PC-3 (cell line): Measurements from ENCODE around the gene NACAD. TPM values are rescaled to one million over a fixed set of nuclear protein-coding genes. Genes with fewer than 3 reads are reported as not detected.

Experiments used
- ATAC-seq: fragments of 200-7000 bp; cut with Tn5 transposase; 2 replicates; pipeline ENCODE4 v1.9.1; 2020; ENCODE audit warnings: mild to moderate bottlenecking, moderate library complexity
- BruUV-seq: library from RNA; stranded (reverse); fragments of 400-500 nt; replicated peaks from 2 replicates; lab custom pipeline; 2021; lab: Mats Ljungman, UMichigan
- CTCF ChIA-PET: fragments of 300-600 bp; sonication (Branson Sonifier 250); formaldehyde crosslinking; loops from one replicate; lab custom pipeline; 2022; ENCODE audit warnings: antibody characterized with exemption; lab: Charles Lee
- POLR2A ChIA-PET: fragments of 300-600 bp; sonication (Branson Sonifier 250); formaldehyde crosslinking; loops from one replicate; lab custom pipeline; 2022; ENCODE audit warnings: antibody characterized with exemption; ENCODE audit not compliant: unreplicated experiment; lab: Charles Lee
- DNase-seq: peaks from one replicate; pipeline ENCODE4 v3.0.0-alpha.2; 2015
- H2AFZ ChIP-seq: fragments of 300-600 bp; sonication (generic); 2 replicates; pipeline ENCODE4 v1.6.0; 2016; ENCODE audit warnings: antibody characterized with exemption, low read length
- H3F3A ChIP-seq: fragments of 300-600 bp; sonication (generic); one replicate; pipeline ENCODE4 v1.6.0; 2017; ENCODE audit warnings: antibody characterized with exemption, low read length, control low read depth, mild to moderate bottlenecking; ENCODE audit not compliant: unreplicated experiment
- H3K27ac ChIP-seq: fragments of 300-600 bp; sonication (generic); 2 replicates; pipeline ENCODE4 v1.5.1; 2016; ENCODE audit warnings: mild to moderate bottlenecking, low read length
- H3K27me3 ChIP-seq: fragments of 300-600 bp; sonication (generic); 2 replicates; pipeline ENCODE4 v1.6.1; 2016; ENCODE audit warnings: low read length, mixed read lengths
- H3K36me3 ChIP-seq: fragments of 300-600 bp; sonication (generic); 2 replicates; pipeline ENCODE4 v1.6.1; 2016; ENCODE audit warnings: low read depth, mixed run types, low read length, mixed read lengths
- H3K4me1 ChIP-seq: fragments of 300-600 bp; sonication (generic); 2 replicates; pipeline ENCODE4 v1.5.1; 2016; ENCODE audit warnings: low read length; ENCODE audit not compliant: insufficient read depth
- H3K4me2 ChIP-seq: fragments of 300-600 bp; sonication (generic); 2 replicates; pipeline ENCODE4 v1.6.0; 2016; ENCODE audit warnings: low read length
- H3K4me3 ChIP-seq: fragments of 300-600 bp; sonication (generic); 2 replicates; pipeline ENCODE4 v1.5.1; 2016; ENCODE audit warnings: mild to moderate bottlenecking, low read length, mixed read lengths
- H3K79me2 ChIP-seq: fragments of 300-600 bp; sonication (generic); 2 replicates; pipeline ENCODE4 v1.6.1; 2017; ENCODE audit warnings: low read length, mixed read lengths
- H3K9ac ChIP-seq: fragments of 300-600 bp; sonication (generic); 2 replicates; pipeline ENCODE4 v1.6.0; 2016; ENCODE audit warnings: mild to moderate bottlenecking, low read length
- H3K9me2 ChIP-seq: fragments of 300-600 bp; sonication (generic); replicated peaks from 2 replicates; pipeline ENCODE4 v1.6.1; 2016; ENCODE audit warnings: mixed run types, low read length, mixed read lengths
- H3K9me3 ChIP-seq: fragments of 300-600 bp; sonication (generic); 2 replicates; pipeline ENCODE4 v1.6.1; 2016; ENCODE audit warnings: low read length, mixed read lengths
- H4K20me1 ChIP-seq: fragments of 300-600 bp; sonication (generic); 2 replicates; pipeline ENCODE4 v1.6.1; 2016; ENCODE audit warnings: low read length, mixed read lengths
- EZH2 ChIP-seq: fragments of 300-600 bp; sonication (generic); IDR thresholded peaks from one replicate; pipeline ENCODE4 v1.6.1; 2017; ENCODE audit warnings: antibody characterized with exemption, mild to moderate bottlenecking, low read length; ENCODE audit not compliant: unreplicated experiment
- EZH2phosphoT487 ChIP-seq: fragments of 300-600 bp; sonication (generic); IDR thresholded peaks from 2 replicates; pipeline ENCODE4 v1.6.1; 2018; ENCODE audit warnings: mild to moderate bottlenecking, antibody characterized with exemption, low read length, borderline replicate concordance
- intact Hi-C: fragments of 100-400 bp; cut with micrococcal nuclease; formaldehyde crosslinking; loops from 2 replicates; pipeline ENCODE4 v1.9.0; 2023
- total RNA-seq: library from RNA; depleted of rRNA; stranded (reverse); fragments of >200 nt; gene quantifications from 2 replicates; pipeline ENCODE4 v1.2.3, GENCODE V29; 2014
- TF ChIP-seq, protein P1 (sequence below): fragments of 300-600 bp; sonication (generic); conservative IDR thresholded peaks from 2 replicates; pipeline ENCODE4 v1.5.1; 2017; ENCODE audit warnings: antibody characterized with exemption, low read depth, mild to moderate bottlenecking, low read length

The NACAD gene
- total RNA-seq, 1 experiment from 2014 or later: 0.26 TPM

DNA sequence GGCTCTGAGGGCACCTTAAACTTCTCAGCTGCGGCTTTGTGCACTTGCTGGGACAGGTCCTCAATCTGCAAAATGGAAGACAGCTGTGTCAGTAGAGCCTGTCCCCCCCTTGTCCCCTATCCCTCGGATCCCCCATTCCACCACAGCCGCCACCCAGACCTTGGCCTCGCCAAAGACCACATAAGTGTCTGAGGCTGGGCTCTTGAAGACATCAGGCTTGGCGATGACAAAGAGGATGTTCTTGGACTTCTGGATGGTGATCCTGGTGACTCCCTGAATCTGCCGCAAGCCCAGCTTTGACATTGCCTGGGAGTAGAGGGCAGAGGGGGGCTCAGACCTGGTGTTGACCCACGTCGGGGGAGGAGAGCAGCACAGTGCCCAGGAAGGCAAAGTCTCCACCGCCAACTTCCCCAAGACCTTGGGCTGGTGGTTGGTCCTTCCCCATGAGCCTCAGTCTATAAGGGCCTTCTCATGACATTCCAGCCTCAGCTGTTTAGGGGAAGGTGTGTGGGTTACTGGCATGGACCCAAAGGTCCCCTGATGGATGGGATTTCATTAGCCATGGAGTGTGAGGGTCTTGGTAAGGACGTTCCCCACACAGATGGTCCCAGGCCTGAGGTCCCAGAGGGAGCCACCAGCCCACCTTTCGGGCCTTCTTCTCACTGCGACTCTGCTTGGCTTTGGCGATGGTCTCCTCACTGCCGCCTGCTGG is 7.7 kb downstream of the NACAD start:
- DNase-seq: no peak
- no peaks in the 10 kb centered on the region for H3K79me2 ChIP-seq
- intact Hi-C loops: no loop called here
- ChIA-PET POLR2A (interaction anchor here (0.5 kb wide), 1 partner anchor 81 kb away, joined by 4 read pairs; no protein-coding TSS in a partner anchor), CTCF (no interaction called here)
- no peak for ATAC-seq
- no peak overlapping the region for H3K9ac ChIP-seq
- no peak overlapping the region for H3K4me3 ChIP-seq
- H3K4me2 ChIP-seq: no peak overlapping the region
- no peak for TF ChIP-seq EZH2phosphoT487
- TF ChIP-seq, protein P1, sequence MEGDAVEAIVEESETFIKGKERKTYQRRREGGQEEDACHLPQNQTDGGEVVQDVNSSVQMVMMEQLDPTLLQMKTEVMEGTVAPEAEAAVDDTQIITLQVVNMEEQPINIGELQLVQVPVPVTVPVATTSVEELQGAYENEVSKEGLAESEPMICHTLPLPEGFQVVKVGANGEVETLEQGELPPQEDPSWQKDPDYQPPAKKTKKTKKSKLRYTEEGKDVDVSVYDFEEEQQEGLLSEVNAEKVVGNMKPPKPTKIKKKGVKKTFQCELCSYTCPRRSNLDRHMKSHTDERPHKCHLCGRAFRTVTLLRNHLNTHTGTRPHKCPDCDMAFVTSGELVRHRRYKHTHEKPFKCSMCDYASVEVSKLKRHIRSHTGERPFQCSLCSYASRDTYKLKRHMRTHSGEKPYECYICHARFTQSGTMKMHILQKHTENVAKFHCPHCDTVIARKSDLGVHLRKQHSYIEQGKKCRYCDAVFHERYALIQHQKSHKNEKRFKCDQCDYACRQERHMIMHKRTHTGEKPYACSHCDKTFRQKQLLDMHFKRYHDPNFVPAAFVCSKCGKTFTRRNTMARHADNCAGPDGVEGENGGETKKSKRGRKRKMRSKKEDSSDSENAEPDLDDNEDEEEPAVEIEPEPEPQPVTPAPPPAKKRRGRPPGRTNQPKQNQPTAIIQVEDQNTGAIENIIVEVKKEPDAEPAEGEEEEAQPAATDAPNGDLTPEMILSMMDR: no peak
- TF ChIP-seq EZH2: no peak
- peaks cover 5% of the 10 kb centered on the region for H3K4me1 ChIP-seq
- no peak overlapping the region for H2AFZ ChIP-seq
- no peaks in the 10 kb centered on the region for H3K9me2 ChIP-seq
- H3K36me3 ChIP-seq: no peaks in the 10 kb centered on the region; the same call in 1 of the 2 replicates
- no peaks in the 10 kb centered on the region for H3F3A ChIP-seq
- no peaks in the 10 kb centered on the region for H4K20me1 ChIP-seq
- no peaks in the 10 kb centered on the region for H3K9me3 ChIP-seq
- no peak overlapping the region for H3K27ac ChIP-seq
- no peaks in the 10 kb centered on the region for H3K27me3 ChIP-seq
- no TSS peak for BruUV-seq

- no peak overlapping the region for H3K4me3 ChIP-seq
- ChIA-PET POLR2A (no interaction called here), CTCF (no interaction called here)
- intact Hi-C loops: no loop called here
- H3K9ac ChIP-seq: no peak overlapping the region
- BruUV-seq: no TSS peak
- TF ChIP-seq EZH2: no peak
- DNase-seq (no peak), ATAC-seq (no peak; the same call in 1 of the 2 replicates)
- H3K9me3 ChIP-seq: no peaks in the 10 kb centered on the region
- H3F3A ChIP-seq: no peaks in the 10 kb centered on the region
- H3K27me3 ChIP-seq: no peaks in the 10 kb centered on the region
- H3K27ac ChIP-seq: no peak overlapping the region
- no peaks in the 10 kb centered on the region for H4K20me1 ChIP-seq
- no peaks in the 10 kb centered on the region for H3K9me2 ChIP-seq
- no peak overlapping the region for H3K4me2 ChIP-seq
- no peaks in the 10 kb centered on the region for H3K79me2 ChIP-seq
- peaks cover 5% of the 10 kb centered on the region for H3K4me1 ChIP-seq
- no peaks in the 10 kb centered on the region; the same call in 1 of the 2 replicates for H3K36me3 ChIP-seq
- H2AFZ ChIP-seq: no peak overlapping the region
Observed at GRCh38 chr7:45080265-45080957, 8.4 kb downstream of the NACAD start.

DNA sequence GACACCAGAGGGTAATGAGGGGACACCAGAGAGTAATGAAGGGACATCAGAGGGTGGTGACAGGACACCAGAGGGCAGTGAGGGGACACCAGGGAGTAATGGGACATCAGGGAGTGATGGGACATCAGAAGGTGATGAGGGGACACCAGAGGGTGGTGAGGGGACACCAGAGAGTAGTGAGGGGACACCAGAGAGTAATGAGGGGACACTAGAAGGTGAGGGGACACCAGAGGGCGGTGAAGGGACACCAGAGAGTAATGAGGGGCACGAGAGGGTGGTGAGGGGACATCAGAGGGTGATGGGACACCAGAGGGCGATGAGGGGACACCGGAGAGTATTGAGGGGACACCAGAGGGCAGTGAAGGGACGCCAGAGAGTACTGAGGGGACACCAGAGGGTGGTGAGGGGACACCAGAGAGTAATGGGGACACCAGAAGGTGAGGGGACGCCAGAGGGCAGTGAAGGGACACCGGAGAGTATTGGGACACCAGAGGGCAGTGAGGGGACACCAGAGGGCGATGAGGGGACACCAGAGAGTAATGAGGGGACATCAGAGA is 10.6 kb downstream of the NACAD start:
- no peaks in the 10 kb centered on the region for H4K20me1 ChIP-seq
- no peak overlapping the region for H3K27ac ChIP-seq
- no peaks in the 10 kb centered on the region; the same call in 1 of the 2 replicates for H3K36me3 ChIP-seq
- no peak overlapping the region for H3K4me3 ChIP-seq
- no peaks in the 10 kb centered on the region for H3F3A ChIP-seq
- H3K4me2 ChIP-seq: no peak overlapping the region
- peaks cover 5% of the 10 kb centered on the region for H3K4me1 ChIP-seq
- BruUV-seq: no TSS peak
- DNase-seq (no peak), ATAC-seq (no peak)
- intact Hi-C loops: no loop called here
- H3K27me3 ChIP-seq: no peaks in the 10 kb centered on the region
- H3K9ac ChIP-seq: no peak overlapping the region
- H3K79me2 ChIP-seq: no peaks in the 10 kb centered on the region
- H3K9me2 ChIP-seq: no peaks in the 10 kb centered on the region
- H3K9me3 ChIP-seq: no peaks in the 10 kb centered on the region
- CTCF ChIA-PET: no interaction called here
- POLR2A ChIA-PET: no interaction called here
- TF ChIP-seq EZH2: no peak
- TF ChIP-seq, protein P1: no peak
- no peak for TF ChIP-seq EZH2phosphoT487
- H2AFZ ChIP-seq: no peak overlapping the region
